ENCODE measurements around the gene ADD2. TPM values are rescaled to one million over a fixed set of nuclear protein-coding genes. Genes with fewer than 3 reads are reported as not detected.

The ADD2 gene
- total RNA-seq, 8 experiments from 2014 or later, result 0.49 to 66.9 (median 44.5) TPM

DNA sequence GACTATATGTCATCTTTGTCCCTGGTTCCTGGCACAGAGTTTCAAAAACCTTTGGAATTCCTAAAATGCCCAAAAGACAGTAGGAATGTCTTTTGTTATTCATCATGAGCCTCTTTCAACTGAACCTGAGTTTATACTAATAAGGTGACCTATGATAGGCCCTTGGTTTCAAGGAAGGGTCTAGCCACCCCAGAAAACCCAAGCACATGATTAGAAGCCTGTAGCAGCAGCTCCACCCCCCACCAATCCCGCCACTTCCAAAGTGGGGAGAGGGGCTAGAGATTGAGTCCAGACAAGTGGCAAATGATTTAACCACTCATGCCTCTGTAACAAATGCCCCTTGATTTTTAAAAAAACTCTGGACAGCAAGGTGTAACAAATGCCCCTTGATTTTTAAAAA lies 56.8 kb downstream of the ADD2 start:
- H3K27ac ChIP-seq, result no peak overlapping the region
- 67 to 100% (median 83%) methylated on average over 1 of the region's 1 CpG; no CpG with 5 or more reads in 7 of the 10 experiments for WGBS, 10 experiments
- peaks cover 17 to 20% of the 10 kb centered on the region in 2 donors for H3K4me1 ChIP-seq (replicated peaks in 1 of 2)
- H3K4me3 ChIP-seq, result no peak overlapping the region
- in situ Hi-C loops (cut with MboI; ENCODE audit: low pct_unique_long_range_greater_than_20kb in 2 of 9, low sequenced_read_pairs in 9 of 9, unreplicated experiment in 9 of 9), result no loop called here
- ATAC-seq (replicated peaks in 6 of 8), result no peak

DNA sequence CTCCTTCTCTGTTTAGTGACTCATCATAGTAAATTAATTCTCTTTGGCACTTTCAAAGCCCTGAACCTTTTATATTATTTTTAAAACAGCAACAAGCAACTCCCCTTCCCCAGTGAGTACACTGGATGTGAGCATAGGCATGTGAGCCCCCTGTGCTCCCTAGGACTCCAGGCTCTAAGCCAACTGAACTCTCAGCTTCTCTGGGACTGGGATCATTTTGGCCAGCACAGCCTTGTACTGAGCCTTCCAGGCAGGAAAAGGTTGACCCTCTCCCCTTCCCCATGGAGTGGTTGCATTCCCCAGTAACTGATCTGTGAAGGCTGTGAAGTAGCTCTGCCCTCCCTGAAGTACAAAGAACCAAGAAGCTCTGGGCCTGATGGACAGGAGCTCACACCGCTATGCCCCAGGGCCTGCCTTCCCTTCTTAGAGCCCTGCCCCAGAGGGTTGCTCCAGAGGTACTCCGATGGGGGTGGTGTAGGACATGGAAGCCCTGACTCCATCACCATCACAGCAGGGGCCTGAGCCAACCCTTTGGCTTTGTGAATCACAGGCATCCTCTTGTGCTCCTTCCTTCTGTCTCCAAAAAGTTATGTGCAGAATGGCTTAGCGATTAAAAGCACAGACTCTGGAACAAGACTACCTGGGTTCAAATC lies 57.8 kb downstream of the ADD2 start:
- in situ Hi-C loops (cut with MboI; ENCODE audit: low pct_unique_long_range_greater_than_20kb in 2 of 9, low sequenced_read_pairs in 9 of 9, unreplicated experiment in 9 of 9), result no loop called here
- no peak overlapping the region for H3K4me3 ChIP-seq
- no peak overlapping the region for H3K27ac ChIP-seq
- H3K4me1 ChIP-seq (replicated peaks in 1 of 2), result peaks cover 7 to 10% of the 10 kb centered on the region in 2 donors
- ATAC-seq (replicated peaks in 6 of 8), result no peak
- 100% methylated on average over 1 to 3 of the region's 3 CpGs; no CpG with 5 or more reads in 6 of the 10 experiments for WGBS, 10 experiments

DNA sequence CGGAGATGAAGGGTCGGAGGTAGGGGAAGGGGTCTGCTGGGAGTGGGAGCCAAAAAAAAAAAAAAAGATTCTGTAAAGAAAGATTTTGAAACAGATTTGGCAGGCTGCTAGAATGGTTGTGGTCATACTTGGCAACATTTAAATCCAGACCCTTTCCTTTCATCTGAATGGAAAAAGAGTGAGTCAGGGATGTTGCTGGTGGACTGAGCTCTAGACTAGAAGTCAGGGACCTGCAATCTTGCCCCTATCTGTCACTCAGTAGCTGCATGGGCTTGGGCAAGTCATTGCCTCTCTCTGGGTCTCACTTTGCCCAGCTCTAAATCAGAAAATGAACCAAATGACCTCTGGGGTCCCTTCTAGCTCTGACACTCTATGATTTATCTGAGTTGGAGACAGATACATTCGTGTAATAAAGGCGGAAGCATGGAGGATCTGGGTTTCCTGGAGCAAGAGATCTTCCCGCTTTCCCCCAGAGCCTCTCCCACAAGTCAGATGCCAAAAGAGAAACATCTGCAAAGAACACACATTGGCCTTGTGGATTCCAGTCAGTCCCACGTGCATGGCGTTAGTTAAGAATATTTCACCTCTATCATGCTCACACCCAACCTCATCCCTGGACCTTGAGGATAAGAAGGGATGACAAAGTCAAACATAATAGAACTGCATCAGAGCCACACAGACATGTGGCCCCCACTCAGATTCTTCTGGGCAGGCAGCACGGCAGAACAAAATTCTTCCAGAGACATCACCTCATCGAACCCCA lies 58.5 kb downstream of the ADD2 start:
- ATAC-seq (replicated peaks in 6 of 8), result no peak
- Histone ChIP-seq H3K27ac (no peak overlapping the region), H3K4me3 (no peak overlapping the region), H3K4me1 (replicated peaks in 1 of 2) (peaks cover 0 to 3% of the 10 kb centered on the region in 2 donors)
- in situ Hi-C loops (cut with MboI; ENCODE audit: low pct_unique_long_range_greater_than_20kb in 2 of 9, low sequenced_read_pairs in 9 of 9, unreplicated experiment in 9 of 9), result no loop called here
- WGBS, 10 experiments, result 33 to 100% (median 87%) methylated on average over 2 to 7 of the region's 9 CpGs; no CpG with 5 or more reads in 1 of the 10 experiments

DNA sequence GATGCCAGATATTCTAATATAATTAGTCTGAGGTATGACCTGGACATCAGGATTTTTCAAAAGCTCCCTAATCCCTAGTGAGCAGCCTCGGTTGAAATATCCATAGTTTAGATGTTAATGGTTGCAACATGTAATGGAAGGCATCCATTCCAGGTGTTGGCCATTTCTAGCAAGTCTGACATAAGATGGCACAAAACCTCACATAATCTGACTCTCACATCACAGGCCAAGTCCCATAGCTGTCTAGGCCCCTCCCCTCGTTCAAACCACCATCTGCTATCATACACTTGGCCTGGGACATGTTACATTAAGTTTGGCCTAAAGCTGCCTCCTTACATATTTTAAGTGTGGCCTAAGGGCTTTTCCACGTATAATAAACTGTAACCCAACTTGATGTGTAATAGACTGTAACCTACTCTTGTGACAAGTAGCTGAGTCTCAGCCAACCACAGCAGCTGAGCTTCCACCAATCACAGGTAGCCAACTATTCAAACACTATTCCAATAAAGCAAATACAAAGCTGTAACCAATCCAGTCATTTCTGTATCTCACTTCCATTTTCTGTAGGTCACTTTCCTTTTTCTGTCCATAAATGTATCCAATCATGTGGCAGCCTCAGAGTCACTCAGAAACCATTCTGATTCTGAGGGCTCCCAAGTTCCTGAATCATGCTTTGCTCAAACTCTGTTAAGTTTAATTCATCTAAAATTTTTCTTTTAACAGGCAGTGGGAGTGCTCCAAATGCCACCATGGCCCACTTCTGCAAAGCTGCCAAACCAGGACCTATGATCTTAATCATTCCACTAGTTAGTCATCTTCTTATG lies 59.4 kb downstream of the ADD2 start:
- no peak for ATAC-seq (replicated peaks in 6 of 8)
- in situ Hi-C loops (cut with MboI; ENCODE audit: low pct_unique_long_range_greater_than_20kb in 2 of 9, low sequenced_read_pairs in 9 of 9, unreplicated experiment in 9 of 9), result no loop called here
- H3K27ac ChIP-seq, result no peak overlapping the region
- H3K4me1 ChIP-seq (replicated peaks in 1 of 2), result no peaks in the 10 kb centered on the region
- H3K4me3 ChIP-seq, result no peak overlapping the region
- 0 to 100% (median 87%) methylated on average over 1 to 3 of the region's 3 CpGs; no CpG with 5 or more reads in 1 of the 10 experiments for WGBS, 10 experiments

- Histone ChIP-seq H3K4me3 (no peak overlapping the region), H3K4me1 (replicated peaks in 1 of 2) (no peaks in the 10 kb centered on the region), H3K27ac (no peak overlapping the region)
- WGBS, 10 experiments, result 33 to 100% (median 100%) methylated on average over 1 of the region's 1 CpG; no CpG with 5 or more reads in 4 of the 10 experiments
- in situ Hi-C loops (cut with MboI; ENCODE audit: low pct_unique_long_range_greater_than_20kb in 2 of 9, low sequenced_read_pairs in 9 of 9, unreplicated experiment in 9 of 9), result no loop called here
- no peak for ATAC-seq (replicated peaks in 6 of 8)
Measured at GRCh38 chr2:70707706-70708105, 60.3 kb downstream of the ADD2 start.

GRCh38 chr2:70706026-70706795 lies 61.8 kb downstream of the ADD2 start:
- in situ Hi-C loops (cut with MboI; ENCODE audit: low pct_unique_long_range_greater_than_20kb in 2 of 9, low sequenced_read_pairs in 9 of 9, unreplicated experiment in 9 of 9), result no loop called here
- WGBS, 10 experiments, result 60 to 100% (median 90%) methylated on average over 1 to 17 of the region's 36 CpGs; no CpG with 5 or more reads in 2 of the 10 experiments
- Histone ChIP-seq H3K4me1 (replicated peaks in 1 of 2) (peaks cover 0 to 3% of the 10 kb centered on the region in 2 donors), H3K4me3 (no peak overlapping the region), H3K27ac (no peak overlapping the region)
- no peak for ATAC-seq (replicated peaks in 6 of 8)

DNA sequence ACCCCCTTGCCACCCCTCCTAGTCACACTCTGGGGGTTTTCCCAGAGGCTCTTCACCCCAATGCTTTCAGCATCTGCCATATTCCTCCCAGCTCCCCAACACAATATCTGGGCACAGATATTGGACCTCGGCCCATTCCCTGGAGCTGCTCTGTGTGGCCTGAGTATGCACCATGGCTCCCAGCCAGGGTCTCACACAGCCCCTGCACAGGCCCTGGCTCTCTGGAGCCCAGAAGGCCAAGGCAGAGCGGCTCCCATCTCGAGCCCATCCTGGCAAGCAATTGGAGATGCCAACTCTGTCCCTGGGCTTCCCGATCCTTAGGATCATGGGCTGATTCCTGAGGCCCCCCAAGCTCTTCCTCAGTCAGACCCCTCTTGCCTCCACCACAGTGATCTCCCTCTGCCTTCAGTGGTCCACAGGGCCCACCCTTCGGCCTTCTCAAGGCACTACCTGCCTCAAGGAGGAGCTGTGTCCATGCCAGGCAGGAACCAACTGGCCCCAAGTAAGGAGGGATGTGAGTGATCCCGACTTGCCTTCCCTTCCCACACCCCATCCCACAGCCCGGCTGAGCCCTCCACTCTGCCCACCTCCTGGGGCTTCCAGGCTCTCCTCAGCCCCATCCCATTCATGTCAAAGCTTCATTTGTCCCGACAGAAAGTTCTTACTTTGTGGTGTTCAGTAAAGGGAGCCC lies 62.7 kb downstream of the ADD2 start:
- H3K27ac ChIP-seq, result no peak overlapping the region
- in situ Hi-C loops (cut with MboI; ENCODE audit: low pct_unique_long_range_greater_than_20kb in 2 of 9, low sequenced_read_pairs in 9 of 9, unreplicated experiment in 9 of 9), result no loop called here
- 79 to 100% (median 90%) methylated on average over 1 to 3 of the region's 8 CpGs; no CpG with 5 or more reads in 7 of the 10 experiments for WGBS, 10 experiments
- H3K4me3 ChIP-seq, result no peak overlapping the region
- ATAC-seq (replicated peaks in 6 of 8), result no peak
- H3K4me1 ChIP-seq (replicated peaks in 1 of 2), result peaks cover 0 to 3% of the 10 kb centered on the region in 2 donors

GRCh38 chr2:70703900-70704549 lies 64.0 kb downstream of the ADD2 start:
- H3K4me1 ChIP-seq (replicated peaks in 1 of 2), result peaks cover 0 to 3% of the 10 kb centered on the region in 2 donors
- no peak overlapping the region for H3K27ac ChIP-seq
- no peak overlapping the region for H3K4me3 ChIP-seq
- peak; percentile 16 to 94 (median 50) for ATAC-seq (replicated peaks in 6 of 8)
- in situ Hi-C loops (cut with MboI; ENCODE audit: low pct_unique_long_range_greater_than_20kb in 2 of 9, low sequenced_read_pairs in 9 of 9, unreplicated experiment in 9 of 9), result no loop called here
- 0 to 83% (median 48%) methylated on average over 1 to 3 of the region's 9 CpGs; no CpG with 5 or more reads in 4 of the 10 experiments for WGBS, 10 experiments

GRCh38 chr2:70702711-70703395 lies 65.1 kb downstream of the ADD2 start:
- Histone ChIP-seq H3K4me3 (no peak overlapping the region), H3K27ac (no peak overlapping the region), H3K4me1 (replicated peaks in 1 of 2) (peaks cover 0 to 3% of the 10 kb centered on the region in 2 donors)
- in situ Hi-C loops (cut with MboI; ENCODE audit: low pct_unique_long_range_greater_than_20kb in 2 of 9, low sequenced_read_pairs in 9 of 9, unreplicated experiment in 9 of 9), result no loop called here
- no peak for ATAC-seq (replicated peaks in 6 of 8)
- 39 to 96% (median 78%) methylated on average over 1 to 8 of the region's 8 CpGs for WGBS, 10 experiments

DNA sequence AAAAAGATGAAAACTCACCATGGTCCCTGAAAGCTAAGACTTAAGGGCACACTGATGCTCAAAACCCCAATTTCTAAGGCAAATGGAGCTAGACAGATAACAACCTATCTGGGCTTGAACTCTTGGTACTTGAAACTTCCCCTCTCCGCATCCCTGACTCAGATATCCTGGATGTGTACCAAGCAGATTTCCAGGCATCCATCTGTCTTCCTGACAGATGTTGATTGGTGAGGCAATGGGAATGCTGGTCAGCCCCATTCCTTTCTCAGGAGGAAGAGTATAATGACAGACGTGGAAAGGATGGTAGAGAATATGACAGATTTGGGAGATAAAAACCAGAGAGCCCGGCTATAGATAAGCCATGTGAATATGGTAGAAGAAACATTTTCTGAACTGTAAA lies 69.2 kb downstream of the ADD2 start:
- WGBS, 10 experiments, result 0 to 100% (median 69%) methylated on average over 1 to 3 of the region's 3 CpGs
- in situ Hi-C loops (cut with MboI; ENCODE audit: low pct_unique_long_range_greater_than_20kb in 2 of 9, low sequenced_read_pairs in 9 of 9, unreplicated experiment in 9 of 9), result loop anchor here in 1 of 9 experiments (10.0 kb wide), 1 partner anchor 76 kb away; no protein-coding TSS in a partner anchor
- peak in 2 of 8 experiments; percentile 41 to 50 for ATAC-seq (replicated peaks in 6 of 8)

More for the DNA sequence above, 69.2 kb downstream of the ADD2 start:
- Histone ChIP-seq H3K27ac (no peak overlapping the region), H3K4me1 (replicated peaks in 1 of 2) (peaks cover 0 to 3% of the 10 kb centered on the region in 2 donors), H3K4me3 (no peak overlapping the region)
